ENCODE measurements around the gene ACSM2A. TPM values are rescaled to one million over a fixed set of nuclear protein-coding genes. Genes with fewer than 3 reads are reported as not detected.

The ACSM2A gene
- total RNA-seq, 1 experiment from 2014 or later = not detected

- ChIA-PET POLR2A (ENCODE audit: unreplicated experiment) (no interaction called here), CTCF (no interaction called here)
- Histone ChIP-seq H3K4me2 (ENCODE audit: low read length) (no peak overlapping the region), H3F3A (ENCODE audit: low read length, unreplicated experiment) (no peaks in the 10 kb centered on the region), H3K4me1 (ENCODE audit: insufficient read depth, low read length) (no peaks in the 10 kb centered on the region), H3K9ac (ENCODE audit: low read length) (no peak overlapping the region), H2AFZ (ENCODE audit: low read length) (no peak overlapping the region), H3K27me3 (ENCODE audit: low read length) (no peaks in the 10 kb centered on the region), H3K9me3 (ENCODE audit: low read length) (no peaks in the 10 kb centered on the region), H3K4me3 (ENCODE audit: low read length) (no peak overlapping the region), H3K27ac (ENCODE audit: low read length) (no peak overlapping the region), H3K36me3 (ENCODE audit: low read depth, low read length) (no peaks in the 10 kb centered on the region), H3K79me2 (ENCODE audit: low read length) (no peaks in the 10 kb centered on the region), H3K9me2 (replicated peaks; ENCODE audit: low read length) (no peaks in the 10 kb centered on the region), H4K20me1 (ENCODE audit: low read length) (no peaks in the 10 kb centered on the region)
- intact Hi-C loops (cut with micrococcal nuclease) = no loop called here
- DNase-seq = no peak
- BruUV-seq (replicated peaks) = no TSS peak
- ATAC-seq = no peak
- TF ChIP-seq EZH2phosphoT487 (IDR thresholded peaks at IDR 0.05; ENCODE audit: borderline replicate concordance, low read length) (no peak), EZH2 (IDR thresholded peaks at IDR 0.05; ENCODE audit: low read length, unreplicated experiment) (no peak), CTCF (conservative IDR thresholded peaks at IDR 0.05; ENCODE audit: low read depth, low read length) (no peak)
Observed at GRCh38 chr16:20515688-20516090, 64.4 kb downstream of the ACSM2A start.

- TF ChIP-seq EZH2 (IDR thresholded peaks at IDR 0.05; ENCODE audit: low read length, unreplicated experiment) (no peak), EZH2phosphoT487 (IDR thresholded peaks at IDR 0.05; ENCODE audit: borderline replicate concordance, low read length) (no peak), CTCF (conservative IDR thresholded peaks at IDR 0.05; ENCODE audit: low read depth, low read length) (no peak)
- POLR2A ChIA-PET (ENCODE audit: unreplicated experiment) = no interaction called here
- no peaks in the 10 kb centered on the region for H3K9me3 ChIP-seq (ENCODE audit: low read length)
- no peaks in the 10 kb centered on the region for H3K79me2 ChIP-seq (ENCODE audit: low read length)
- H3K9me2 ChIP-seq (replicated peaks; ENCODE audit: low read length) = no peaks in the 10 kb centered on the region
- H3K27ac ChIP-seq (ENCODE audit: low read length) = no peak overlapping the region
- no peak overlapping the region for H3K4me3 ChIP-seq (ENCODE audit: low read length)
- no peak overlapping the region for H3K4me2 ChIP-seq (ENCODE audit: low read length)
- H3K9ac ChIP-seq (ENCODE audit: low read length) = no peak overlapping the region
- no peaks in the 10 kb centered on the region for H4K20me1 ChIP-seq (ENCODE audit: low read length)
- no peaks in the 10 kb centered on the region for H3K27me3 ChIP-seq (ENCODE audit: low read length)
- no peak overlapping the region for H2AFZ ChIP-seq (ENCODE audit: low read length)
- CTCF ChIA-PET = no interaction called here
- no peaks in the 10 kb centered on the region for H3K4me1 ChIP-seq (ENCODE audit: insufficient read depth, low read length)
- DNase-seq (no peak), ATAC-seq (no peak)
- no peaks in the 10 kb centered on the region for H3F3A ChIP-seq (ENCODE audit: low read length, unreplicated experiment)
- intact Hi-C loops (cut with micrococcal nuclease) = no loop called here
- no peaks in the 10 kb centered on the region for H3K36me3 ChIP-seq (ENCODE audit: low read depth, low read length)
- BruUV-seq (replicated peaks) = no TSS peak
Observed at GRCh38 chr16:20517149-20517548, 65.8 kb downstream of the ACSM2A start.

- TF ChIP-seq CTCF (conservative IDR thresholded peaks at IDR 0.05; ENCODE audit: low read depth, low read length) (no peak), EZH2 (IDR thresholded peaks at IDR 0.05; ENCODE audit: low read length, unreplicated experiment) (no peak), EZH2phosphoT487 (IDR thresholded peaks at IDR 0.05; ENCODE audit: borderline replicate concordance, low read length) (no peak)
- H3F3A ChIP-seq (ENCODE audit: low read length, unreplicated experiment) = no peaks in the 10 kb centered on the region
- DNase-seq = no peak
- H3K79me2 ChIP-seq (ENCODE audit: low read length) = no peaks in the 10 kb centered on the region
- intact Hi-C loops (cut with micrococcal nuclease) = no loop called here
- H2AFZ ChIP-seq (ENCODE audit: low read length) = no peak overlapping the region
- H3K27ac ChIP-seq (ENCODE audit: low read length) = no peak overlapping the region
- ChIA-PET CTCF (no interaction called here), POLR2A (ENCODE audit: unreplicated experiment) (no interaction called here)
- no peaks in the 10 kb centered on the region for H3K4me1 ChIP-seq (ENCODE audit: insufficient read depth, low read length)
- no peaks in the 10 kb centered on the region for H3K9me2 ChIP-seq (replicated peaks; ENCODE audit: low read length)
- H3K4me2 ChIP-seq (ENCODE audit: low read length) = no peak overlapping the region
- H3K36me3 ChIP-seq (ENCODE audit: low read depth, low read length) = no peaks in the 10 kb centered on the region
- H3K9ac ChIP-seq (ENCODE audit: low read length) = no peak overlapping the region
- H4K20me1 ChIP-seq (ENCODE audit: low read length) = no peaks in the 10 kb centered on the region
- no peak for ATAC-seq
- H3K4me3 ChIP-seq (ENCODE audit: low read length) = no peak overlapping the region
- no peaks in the 10 kb centered on the region for H3K9me3 ChIP-seq (ENCODE audit: low read length)
- no TSS peak for BruUV-seq (replicated peaks)
- no peaks in the 10 kb centered on the region for H3K27me3 ChIP-seq (ENCODE audit: low read length)
Observed at GRCh38 chr16:20519231-20519630, 67.9 kb downstream of the ACSM2A start.
